Fibroblast of skin of scalp (primary cell): ENCODE measurements around the gene C19orf53.

Experiments
- DNase-seq: peaks from one replicate; pipeline ENCODE4 v3.0.0-alpha.2; 2013

The C19orf53 gene

DNA sequence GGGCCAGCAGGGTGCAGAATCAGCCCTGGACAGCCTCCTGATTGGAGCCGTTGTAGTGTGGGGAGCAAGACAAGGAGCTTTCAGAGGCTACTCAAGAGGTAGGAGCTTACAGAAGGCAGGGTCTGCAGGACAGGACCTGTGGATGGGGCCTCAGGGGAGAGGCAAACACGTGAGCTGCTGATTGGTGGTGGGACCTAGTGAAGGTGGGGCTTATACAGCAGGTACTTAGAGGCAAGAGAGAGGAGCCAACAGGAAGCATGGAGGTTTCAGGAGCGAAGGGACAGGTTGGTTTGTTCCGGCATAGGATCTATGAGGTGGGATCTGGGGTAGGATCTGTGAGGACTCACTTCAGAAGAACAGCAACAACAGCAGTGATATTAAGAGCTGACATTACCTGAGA is 53.4 kb downstream of the C19orf53 start:
- DNase-seq: no peak
